ENCODE data around the gene NCAPD3.

GRCh38 chr11:134250675-134251074 lies 26.9 kb upstream of the NCAPD3 start:
- no peak for TF ChIP-seq CTCF (IDR thresholded peaks at IDR 0.05)
- TF ChIP-seq POLR2A (IDR thresholded peaks at IDR 0.05) = no peak

Data from esophagus squamous epithelium (tissue), 4 donors.